Esophagus muscularis mucosa (tissue), 3 donors: Measurements from ENCODE around the gene PLD4.

Source experiments
- CTCF ChIP-seq, 3 experiments: fragments of 200-600 bp in 2 of 3; fragments of 450-650 bp in 1 of 3; sonication (generic) in 2 of 3; IDR thresholded peaks; one replicate each; pipeline ENCODE4 v1.5.1; 2017 to 2019; ENCODE audit warnings: antibody characterized with exemption in 3 of 3, mild to moderate bottlenecking in 2 of 3, moderate library complexity in 1 of 3
- POLR2A ChIP-seq: fragments of 450-650 bp; IDR thresholded peaks from one replicate; pipeline ENCODE4 v1.6.1; 2017; ENCODE audit warnings: antibody characterized with exemption, moderate library complexity, mild to moderate bottlenecking, low read depth

- TF ChIP-seq CTCF (IDR thresholded peaks at IDR 0.05) (no peak), POLR2A (no peak)
Measured at GRCh38 chr14:104893435-104894207, 31.1 kb upstream of the PLD4 start.
